ENCODE results near the gene ATP10D.

DNA sequence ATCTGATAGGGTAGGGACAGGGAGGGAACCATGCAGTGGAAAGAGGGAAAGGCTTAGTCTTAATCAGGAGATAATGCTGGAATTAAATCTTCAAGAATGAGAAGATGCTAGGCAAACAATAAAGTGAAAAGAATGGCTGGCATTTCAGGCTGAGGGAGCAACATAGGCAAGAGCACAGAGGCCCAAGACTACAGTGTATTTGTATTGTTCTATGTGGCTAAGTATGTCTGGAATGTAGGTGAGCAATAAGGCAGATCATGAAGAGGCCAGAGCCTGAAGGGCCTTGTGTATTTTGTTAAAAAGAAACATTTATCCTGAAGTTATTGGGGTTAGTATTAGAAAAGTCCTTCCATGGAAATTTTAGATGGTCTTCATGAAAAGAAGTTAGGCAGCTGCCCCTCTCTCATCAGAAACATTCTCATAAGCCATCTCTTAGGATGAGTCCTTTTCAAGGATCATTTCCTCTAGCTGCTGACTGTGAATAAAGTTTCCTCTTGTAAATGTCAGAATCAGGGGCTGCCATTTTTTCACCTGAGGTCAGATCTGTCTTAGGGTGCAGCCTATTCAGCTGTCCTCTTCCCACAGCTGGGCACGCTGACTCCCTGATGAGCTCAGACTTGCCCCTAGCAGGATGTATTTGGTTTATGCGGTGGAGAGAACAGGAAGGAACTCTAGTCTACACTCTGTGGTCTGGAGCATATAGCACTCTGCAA, 46.3 kb downstream of the ATP10D start:
- TF ChIP-seq, protein P1, sequence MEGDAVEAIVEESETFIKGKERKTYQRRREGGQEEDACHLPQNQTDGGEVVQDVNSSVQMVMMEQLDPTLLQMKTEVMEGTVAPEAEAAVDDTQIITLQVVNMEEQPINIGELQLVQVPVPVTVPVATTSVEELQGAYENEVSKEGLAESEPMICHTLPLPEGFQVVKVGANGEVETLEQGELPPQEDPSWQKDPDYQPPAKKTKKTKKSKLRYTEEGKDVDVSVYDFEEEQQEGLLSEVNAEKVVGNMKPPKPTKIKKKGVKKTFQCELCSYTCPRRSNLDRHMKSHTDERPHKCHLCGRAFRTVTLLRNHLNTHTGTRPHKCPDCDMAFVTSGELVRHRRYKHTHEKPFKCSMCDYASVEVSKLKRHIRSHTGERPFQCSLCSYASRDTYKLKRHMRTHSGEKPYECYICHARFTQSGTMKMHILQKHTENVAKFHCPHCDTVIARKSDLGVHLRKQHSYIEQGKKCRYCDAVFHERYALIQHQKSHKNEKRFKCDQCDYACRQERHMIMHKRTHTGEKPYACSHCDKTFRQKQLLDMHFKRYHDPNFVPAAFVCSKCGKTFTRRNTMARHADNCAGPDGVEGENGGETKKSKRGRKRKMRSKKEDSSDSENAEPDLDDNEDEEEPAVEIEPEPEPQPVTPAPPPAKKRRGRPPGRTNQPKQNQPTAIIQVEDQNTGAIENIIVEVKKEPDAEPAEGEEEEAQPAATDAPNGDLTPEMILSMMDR (IDR thresholded peaks at IDR 0.05) = no peak
- TF ChIP-seq EZH2 (IDR thresholded peaks at IDR 0.05; ENCODE audit: borderline replicate concordance, insufficient read depth, low read depth, low read length, poor library complexity, severe bottlenecking) = no peak
